ENCODE data around the gene OR6S1. TPM values are rescaled to one million over a fixed set of nuclear protein-coding genes. Genes with fewer than 3 reads are reported as not detected.
"Not testable (repeated sequence)": the region's sequence is repeated elsewhere in the genome, so short reads cannot be mapped to it uniquely, and the experiment has no call there.

The OR6S1 gene
- total and polyA plus RNA-seq, 8 donors = not detected

GRCh38 chr14:20597108-20597507, 44.4 kb downstream of the OR6S1 start:
- TF ChIP-seq CTCF (IDR thresholded peaks at IDR 0.05) (no peak), POLR2A (IDR thresholded peaks at IDR 0.05) (no peak), POLR2AphosphoS5 (IDR thresholded peaks at IDR 0.05) (no peak), EP300 (IDR thresholded peaks at IDR 0.05) (no peak)
- H3K4me1 ChIP-seq = no peaks in the 10 kb centered on the region
- no peak overlapping the region for H3K27ac ChIP-seq
- 73 to 96% (median 89%) methylated on average over 1 of the region's 1 CpG for whole genome bisulfite sequencing, 5 donors
- no peaks in the 10 kb centered on the region for H3K36me3 ChIP-seq
- H3K9me3 ChIP-seq = no peaks in the 10 kb centered on the region
- no peak overlapping the region for H3K4me3 ChIP-seq
- intact Hi-C loops (cut with DNase I; ENCODE audit: low total_unique reads) = no loop called here
- no peaks in the 10 kb centered on the region for H3K27me3 ChIP-seq
- no peak for DNase-seq

- H3K27ac ChIP-seq; intact Hi-C loops (cut with DNase I; ENCODE audit: low total_unique reads); H3K4me1 ChIP-seq; H3K4me3 ChIP-seq; H3K9me3 ChIP-seq; DNase-seq; H3K36me3 ChIP-seq; H3K27me3 ChIP-seq: not testable (repeated sequence)
- WGBS, 5 donors = 94 to 100% (median 98%) methylated on average over 3 of the region's 3 CpGs
Observed at GRCh38 chr14:20595726-20596125, 45.8 kb downstream of the OR6S1 start.

- Histone ChIP-seq H3K4me1 (no peaks in the 10 kb centered on the region), H3K36me3 (no peaks in the 10 kb centered on the region), H3K4me3 (no peak overlapping the region), H3K27ac (no peak overlapping the region), H3K27me3 (no peaks in the 10 kb centered on the region), H3K9me3 (no peaks in the 10 kb centered on the region)
- DNase-seq = no peak
- intact Hi-C loops (cut with DNase I; ENCODE audit: low total_unique reads) = no loop called here
- WGBS, 5 donors = 48 to 69% (median 57%) methylated on average over 1 of the region's 1 CpG
- TF ChIP-seq POLR2AphosphoS5 (IDR thresholded peaks at IDR 0.05) (no peak), POLR2A (IDR thresholded peaks at IDR 0.05) (no peak), CTCF (IDR thresholded peaks at IDR 0.05) (no peak), EP300 (IDR thresholded peaks at IDR 0.05) (no peak)
Observed at GRCh38 chr14:20592574-20592973, 48.9 kb downstream of the OR6S1 start.

GRCh38 chr14:20591235-20591634, 50.3 kb downstream of the OR6S1 start, which contains the start of gene RNASE12:
Gene RNASE12, minus strand, starts transcription at chr14:20591376. Its CDS starts 653 bp downstream, at chr14:20590723.
- intact Hi-C loops (cut with DNase I; ENCODE audit: low total_unique reads) = no loop called here
- Histone ChIP-seq H3K9me3 (no peaks in the 10 kb centered on the region), H3K36me3 (no peaks in the 10 kb centered on the region), H3K27me3 (no peaks in the 10 kb centered on the region), H3K27ac (no peak within 1 kb of the TSS), H3K4me3 (no peak within 1 kb of the TSS), H3K4me1 (no peaks in the 10 kb centered on the region)
- TF ChIP-seq POLR2A (IDR thresholded peaks at IDR 0.05) = no peak
- no peak for TF ChIP-seq EP300 (IDR thresholded peaks at IDR 0.05)
- no peak for TF ChIP-seq CTCF (IDR thresholded peaks at IDR 0.05)
- no peak for TF ChIP-seq POLR2AphosphoS5 (IDR thresholded peaks at IDR 0.05)
- WGBS, 5 donors = 77 to 83% (median 79%) methylated on average over 4 of the region's 4 CpGs
- no peak for DNase-seq

Small RNA genes lying within 50 kb of the gene (small RNA-seq; reads per million reads assigned to genes)
- gene RF00019 = 0 reads per million in 4 donors

Other genes with a start within 250 kb of the OR6S1 start
- gene TEP1, start 228.2 kb downstream of the OR6S1 start, total RNA-seq = 100 to 1,000 TPM in 1 of 5 donors, 10 to 100 TPM in 4; 16.9 to 190 (median 34.1) TPM
- gene TEP1, start 228.2 kb downstream of the OR6S1 start, polyA plus RNA-seq = 10 to 100 TPM in 1 of 3 donors, 1 to 10 TPM in 2; 9.3 to 11.6 (median 9.8) TPM
- gene KLHL33, start 205.5 kb downstream of the OR6S1 start, total RNA-seq = 1 to 10 TPM in 1 of 5 donors, under 1 TPM in 2, not detected in 2; under 0.01 to 4.3 (median 0.37) TPM
- under 1 TPM in 2 of 3 donors, not detected in 1; 0.05 to 0.06 TPM for gene KLHL33, start 205.5 kb downstream of the OR6S1 start, polyA plus RNA-seq
- gene OSGEP, start 186.9 kb downstream of the OR6S1 start, total RNA-seq = 10 to 100 TPM; 29.9 to 71.8 (median 59.7) TPM
- gene OSGEP, start 186.9 kb downstream of the OR6S1 start, polyA plus RNA-seq = 10 to 100 TPM; 24.7 to 58.5 (median 43.4) TPM
- gene APEX1, start 186.5 kb downstream of the OR6S1 start, total RNA-seq = 100 to 1,000 TPM in 4 of 5 donors, 10 to 100 TPM in 1; 70.1 to 219 (median 149) TPM
- 100 to 1,000 TPM; 104 to 148 (median 118) TPM for gene APEX1, start 186.5 kb downstream of the OR6S1 start, polyA plus RNA-seq
- 10 to 100 TPM in 3 of 5 donors, 1 to 10 TPM in 2; 2.0 to 25.6 (median 20.4) TPM for gene PIP4P1, start 180.3 kb downstream of the OR6S1 start, total RNA-seq
- gene PIP4P1, start 180.3 kb downstream of the OR6S1 start, polyA plus RNA-seq = 10 to 100 TPM; 22.6 to 30.5 (median 28.4) TPM
- gene PNP, start 172.3 kb downstream of the OR6S1 start, total RNA-seq = 10 to 100 TPM; 11.3 to 47.7 (median 46.0) TPM
- 100 to 1,000 TPM in 1 of 3 donors, 10 to 100 TPM in 2; 36.5 to 125 (median 72.1) TPM for gene PNP, start 172.3 kb downstream of the OR6S1 start, polyA plus RNA-seq
- gene RNASE10, start 136.2 kb downstream of the OR6S1 start, total RNA-seq = not detected
- gene RNASE10, start 136.2 kb downstream of the OR6S1 start, polyA plus RNA-seq = not detected
- gene RNASE9, start 80.6 kb downstream of the OR6S1 start, total RNA-seq = not detected
- gene RNASE9, start 80.6 kb downstream of the OR6S1 start, polyA plus RNA-seq = not detected
- not detected for gene RNASE11, start 53.7 kb downstream of the OR6S1 start, total RNA-seq
- gene RNASE11, start 53.7 kb downstream of the OR6S1 start, polyA plus RNA-seq = not detected
- gene RNASE12, start 50.3 kb downstream of the OR6S1 start, total RNA-seq = not detected
- gene RNASE12, start 50.3 kb downstream of the OR6S1 start, polyA plus RNA-seq = not detected
- gene RNASE4, start 42.9 kb upstream of the OR6S1 start, total RNA-seq = 100 to 1,000 TPM in 3 of 5 donors, 10 to 100 TPM in 1, not detected in 1; 13.4 to 158 (median 117) TPM
- 10 to 100 TPM; 27.6 to 58.0 (median 35.4) TPM for gene RNASE4, start 42.9 kb upstream of the OR6S1 start, polyA plus RNA-seq
- 10 to 100 TPM in 3 of 5 donors, 1 to 10 TPM in 1, under 1 TPM in 1; 0.58 to 46.1 (median 37.4) TPM for gene ANG, start 47.1 kb upstream of the OR6S1 start, total RNA-seq
- gene ANG, start 47.1 kb upstream of the OR6S1 start, polyA plus RNA-seq = 10 to 100 TPM; 15.9 to 34.7 (median 28.0) TPM
- gene EDDM3A, start 104.2 kb upstream of the OR6S1 start, total RNA-seq = not detected
- gene EDDM3A, start 104.2 kb upstream of the OR6S1 start, polyA plus RNA-seq = under 1 TPM in 1 of 3 donors, not detected in 2; 0.38 TPM
- not detected for gene EDDM3B, start 126.7 kb upstream of the OR6S1 start, total RNA-seq
- not detected for gene EDDM3B, start 126.7 kb upstream of the OR6S1 start, polyA plus RNA-seq
- gene RNASE6, start 139.6 kb upstream of the OR6S1 start, total RNA-seq = 10 to 100 TPM in 1 of 5 donors, 1 to 10 TPM in 2, not detected in 2; 2.9 to 13.3 (median 8.4) TPM
- 1 to 10 TPM; 4.7 to 8.2 (median 5.0) TPM for gene RNASE6, start 139.6 kb upstream of the OR6S1 start, polyA plus RNA-seq
- gene RNASE1, start 161.2 kb upstream of the OR6S1 start, total RNA-seq = 100 to 1,000 TPM in 4 of 5 donors, 10 to 100 TPM in 1; 51.6 to 604 (median 237) TPM
- 100 to 1,000 TPM; 129 to 404 (median 237) TPM for gene RNASE1, start 161.2 kb upstream of the OR6S1 start, polyA plus RNA-seq
- gene RNASE3, start 249.7 kb upstream of the OR6S1 start, total RNA-seq = 1 to 10 TPM in 2 of 5 donors, not detected in 3; 1.3 to 1.4 TPM
- not detected for gene RNASE3, start 249.7 kb upstream of the OR6S1 start, polyA plus RNA-seq